Cardiac fibroblast (primary cell): ENCODE data around the gene ZBTB22.

Experiments
- DNase-seq, 2 donors: peaks; one replicate each; pipeline versions ENCODE4 v3.0.0 to v3.0.0-alpha.2; 2010; ENCODE audit warnings: low read depth in 2 of 2
- H3K4me3 ChIP-seq, 2 donors: replicated peaks in 1 of 2; 1 replicate in 1 of 2; 2 replicates in 1 of 2; pipeline ENCODE4 v1.5.1; 2011; ENCODE audit warnings: low read depth in 2 of 2, low read length in 2 of 2, mild to moderate bottlenecking in 2 of 2, moderate library complexity in 1 of 2
- CTCF ChIP-seq: IDR thresholded peaks from one replicate; pipeline ENCODE4 v1.5.1; 2011; ENCODE audit warnings: low read depth, mild to moderate bottlenecking, low read length, inconsistent platforms

ZBTB22 gene

GRCh38 chr6:33279971-33280511, 37.5 kb downstream of the ZBTB22 start:
- no peak overlapping the region for H3K4me3 ChIP-seq
- peak; percentile 53 to 58 for DNase-seq
- TF ChIP-seq CTCF: peak; percentile 66

GRCh38 chr6:33279257-33279695, 38.3 kb downstream of the ZBTB22 start:
- no peak overlapping the region for H3K4me3 ChIP-seq
- no peak for DNase-seq
- no peak for TF ChIP-seq CTCF

GRCh38 chr6:33278810-33279209, 38.7 kb downstream of the ZBTB22 start:
- TF ChIP-seq CTCF: no peak
- H3K4me3 ChIP-seq: no peak overlapping the region
- DNase-seq: no peak

DNA sequence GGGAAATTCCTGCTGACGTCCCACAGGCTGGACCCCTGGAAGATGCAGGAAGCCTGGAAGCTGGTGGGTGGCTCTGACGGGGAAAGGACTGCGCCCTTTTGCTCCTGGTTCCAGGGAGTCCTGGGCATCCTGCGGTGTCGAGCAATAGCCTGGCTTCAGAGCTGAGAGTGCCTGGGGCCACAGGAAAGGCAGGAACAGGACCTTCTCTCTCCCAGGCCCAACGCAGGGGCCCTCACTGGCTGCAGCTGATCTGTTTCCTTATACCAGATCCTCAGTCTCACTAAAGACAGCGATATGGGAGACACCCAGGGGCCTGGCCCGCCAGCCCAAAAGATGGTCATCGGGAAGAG, 39.2 kb downstream of the ZBTB22 start:
- no peak overlapping the region for H3K4me3 ChIP-seq
- no peak for DNase-seq
- TF ChIP-seq CTCF: no peak

- peak overlapping the region; percentile 46 to 58 for H3K4me3 ChIP-seq
- no peak for DNase-seq
- TF ChIP-seq CTCF: no peak
These were observed 39.7 kb downstream of the ZBTB22 start for GRCh38 chr6:33277663-33278391.

- TF ChIP-seq CTCF: peak; percentile 28
- DNase-seq: peak; percentile 65 to 73
- H3K4me3 ChIP-seq: peak within 1 kb of the TSS; percentile 46 to 58
These were observed 40.5 kb downstream of the ZBTB22 start, which contains the start of gene B3GALT4 for GRCh38 chr6:33276864-33277662. TSS of gene B3GALT4 (plus strand) at chr6:33277123. CDS start at chr6:33277420, 297 bp downstream.
